Aorta (tissue), 5 donors: Measurements from ENCODE around the gene ELMO1. TPM values are rescaled to one million over a fixed set of nuclear protein-coding genes. Genes with fewer than 3 reads are reported as not detected.

Experiments used
- ATAC-seq: fragments of 200-7000 bp; cut with Tn5 transposase; one replicate; pipeline ENCODE4 v1.9.1; 2022; ENCODE audit warnings: moderate library complexity; ENCODE audit not compliant: low FRiP score
- DNase-seq, 2 donors: peaks; one replicate each; pipeline ENCODE4 v3.0.0-alpha.2; 2020
- H3K27ac ChIP-seq, 2 donors: one replicate each; pipeline ENCODE4 v1.5.1; 2013; ENCODE audit warnings: low read length in 2 of 2, mild to moderate bottlenecking in 2 of 2, moderate library complexity in 2 of 2, control low read depth in 1 of 2, inconsistent platforms in 1 of 2, low read depth in 1 of 2
- H3K27me3 ChIP-seq, 2 donors: one replicate each; pipeline ENCODE4 v1.6.1; 2013; ENCODE audit warnings: control low read depth in 1 of 2, low read length in 1 of 2, mild to moderate bottlenecking in 1 of 2, moderate library complexity in 1 of 2; ENCODE audit not compliant: insufficient read depth in 2 of 2, control insufficient read depth in 1 of 2
- H3K36me3 ChIP-seq, 2 donors: one replicate each; pipeline ENCODE4 v1.6.1; 2013; ENCODE audit warnings: control low read depth in 1 of 2, low read length in 1 of 2, mild to moderate bottlenecking in 1 of 2; ENCODE audit not compliant: insufficient read depth in 2 of 2, control insufficient read depth in 1 of 2
- H3K4me1 ChIP-seq, 2 donors: one replicate each; pipeline ENCODE4 v1.6.1; 2013; ENCODE audit warnings: low read length in 2 of 2, control low read depth in 1 of 2, mild to moderate bottlenecking in 1 of 2, moderate library complexity in 1 of 2; ENCODE audit not compliant: insufficient read depth in 2 of 2, control insufficient read depth in 1 of 2
- H3K4me3 ChIP-seq, 2 donors: one replicate each; pipeline ENCODE4 v1.5.1; 2013; ENCODE audit warnings: low read length in 2 of 2, control low read depth in 1 of 2, mild to moderate bottlenecking in 1 of 2
- H3K9me3 ChIP-seq: one replicate; pipeline ENCODE4 v1.6.1; 2013; ENCODE audit warnings: mild to moderate bottlenecking, low read length; ENCODE audit not compliant: control insufficient read depth
- WGBS, 2 donors: extraction: QIAGEN DNeasy Blood & Tissue Kit; methylation state at CpG; one replicate each; pipeline ENCODE4 v1.1.7; 2013; 5-methylcytosine and 5-hydroxymethylcytosine counted together
- intact Hi-C, 2 donors: fragments of 100-400 bp; cut with DNase I; formaldehyde crosslinking; loops; one replicate each; pipeline versions ENCODE4 v1.14.2 to v1.15.0; 2022
- polyA plus RNA-seq, 2 donors: library from polyadenylated mRNA; stranded (reverse); fragments of 200-250 nt; gene quantifications; one replicate each; pipeline ENCODE4 v1.2.3, GENCODE V29; 2013
- total RNA-seq, 2 donors: library from RNA; stranded (reverse); fragmentation: NEBNext Ultra II Directional; extraction: Animal tissue kit (Norgen Biotek cat#: 25700); gene quantifications; one replicate each; pipeline ENCODE4 v1.2.1, GENCODE V29; 2021
- donor health status: healthy with polysubstance abuse.
- donor health status: Bipolar disorder and iron deficiency.
- donor health status: DM: no; HTN: no; CAD: no.
- donor health status: DM: no; HTN: no; CAD: no.
- donor health status: DM: yes; HTN: yes; CAD: no.

Gene ELMO1
- total and polyA plus RNA-seq, 4 donors = 1.8 to 86.9 (median 24.8) TPM

GRCh38 chr7:37038706-37039105 lies 410.0 kb downstream of the ELMO1 start:
- H3K4me1 ChIP-seq = no peaks in the 10 kb centered on the region
- no peaks in the 10 kb centered on the region for H3K27me3 ChIP-seq
- H3K36me3 ChIP-seq = no peaks in the 10 kb centered on the region
- DNase-seq (no peak), ATAC-seq (no peak)
- peaks cover 3% of the 10 kb centered on the region for H3K9me3 ChIP-seq
- H3K27ac ChIP-seq = no peak overlapping the region
- intact Hi-C loops = loop anchor here in 1 of 2 donors (10.0 kb wide), 2 partner anchors 54 to 76 kb away; no protein-coding TSS in a partner anchor
- H3K4me3 ChIP-seq = no peak overlapping the region

- intact Hi-C loops = loop anchor here in 1 of 2 donors (10.0 kb wide), 2 partner anchors 52 to 78 kb away; no protein-coding TSS in a partner anchor
- H3K36me3 ChIP-seq = no peaks in the 10 kb centered on the region
- no peak overlapping the region for H3K4me3 ChIP-seq
- WGBS, 2 donors = 95 to 96% methylated on average over 5 of the region's 5 CpGs
- peaks cover 3% of the 10 kb centered on the region for H3K9me3 ChIP-seq
- no peaks in the 10 kb centered on the region for H3K4me1 ChIP-seq
- DNase-seq (no peak), ATAC-seq (no peak)
- no peaks in the 10 kb centered on the region for H3K27me3 ChIP-seq
- no peak overlapping the region for H3K27ac ChIP-seq
Observed at GRCh38 chr7:37037286-37037685, 411.4 kb downstream of the ELMO1 start.

GRCh38 chr7:37035631-37036030 lies 413.0 kb downstream of the ELMO1 start:
- peaks cover 3% of the 10 kb centered on the region for H3K9me3 ChIP-seq
- no peak for DNase-seq
- peaks cover 2 to 5% of the 10 kb centered on the region in 2 donors for H3K4me1 ChIP-seq
- no peak for ATAC-seq
- intact Hi-C loops = loop anchor here in 1 of 2 donors (10.0 kb wide), 2 partner anchors 51 to 79 kb away; no protein-coding TSS in a partner anchor
- H3K36me3 ChIP-seq = no peaks in the 10 kb centered on the region
- no peak overlapping the region for H3K27ac ChIP-seq
- no peaks in the 10 kb centered on the region for H3K27me3 ChIP-seq
- no peak overlapping the region for H3K4me3 ChIP-seq

GRCh38 chr7:37033141-37033540 lies 415.5 kb downstream of the ELMO1 start:
- no peak for ATAC-seq
- WGBS, 2 donors = 91 to 95% methylated on average over 8 of the region's 8 CpGs
- no peaks in the 10 kb centered on the region for H3K27me3 ChIP-seq
- H3K9me3 ChIP-seq = peaks cover 3% of the 10 kb centered on the region
- H3K4me1 ChIP-seq = peaks cover 2 to 5% of the 10 kb centered on the region in 2 donors
- DNase-seq = no peak
- peak overlapping the region in 1 of 2 donors; percentile 40 for H3K27ac ChIP-seq
- intact Hi-C loops = loop anchor here in 1 of 2 donors (10.0 kb wide), 2 partner anchors 48 to 82 kb away; no protein-coding TSS in a partner anchor
- H3K4me3 ChIP-seq = no peak overlapping the region
- no peaks in the 10 kb centered on the region for H3K36me3 ChIP-seq

GRCh38 chr7:37032258-37032601 lies 416.4 kb downstream of the ELMO1 start:
- intact Hi-C loops = loop anchor here in 1 of 2 donors (10.0 kb wide), 2 partner anchors 47 to 83 kb away; no protein-coding TSS in a partner anchor
- WGBS, 2 donors = 26 to 44% methylated on average over 4 of the region's 4 CpGs
- Histone ChIP-seq H3K27me3 (no peaks in the 10 kb centered on the region), H3K4me1 (peaks cover 2 to 5% of the 10 kb centered on the region in 2 donors), H3K27ac (peak overlapping the region; percentile 91 to 97), H3K36me3 (no peaks in the 10 kb centered on the region), H3K9me3 (peaks cover under 1% of the 10 kb centered on the region), H3K4me3 (no peak overlapping the region)
- DNase-seq (no peak), ATAC-seq (peak; percentile 57)

- intact Hi-C loops = loop anchor here in 1 of 2 donors (10.0 kb wide), 2 partner anchors 47 to 83 kb away; no protein-coding TSS in a partner anchor
- peaks cover 2 to 5% of the 10 kb centered on the region in 2 donors for H3K4me1 ChIP-seq
- no peaks in the 10 kb centered on the region for H3K9me3 ChIP-seq
- no peak overlapping the region for H3K4me3 ChIP-seq
- H3K27ac ChIP-seq = peak overlapping the region; percentile 96 to 97
- no peaks in the 10 kb centered on the region for H3K36me3 ChIP-seq
- ATAC-seq = peak; percentile 97
- WGBS, 2 donors = 2 to 3% methylated on average over 9 of the region's 9 CpGs
- no peaks in the 10 kb centered on the region for H3K27me3 ChIP-seq
- DNase-seq = peak; percentile 82 to 83
Observed at GRCh38 chr7:37031571-37032257, 416.9 kb downstream of the ELMO1 start.

- intact Hi-C loops = no loop called here
- Histone ChIP-seq H3K4me3 (no peak overlapping the region), H3K36me3 (no peaks in the 10 kb centered on the region), H3K27ac (no peak overlapping the region), H3K9me3 (no peaks in the 10 kb centered on the region), H3K4me1 (peaks cover 2 to 5% of the 10 kb centered on the region in 2 donors), H3K27me3 (no peaks in the 10 kb centered on the region)
- 86 to 87% methylated on average over 5 of the region's 5 CpGs for WGBS, 2 donors
- ATAC-seq (no peak), DNase-seq (no peak)
Observed at GRCh38 chr7:37028909-37029440, 419.7 kb downstream of the ELMO1 start.

- DNase-seq (no peak), ATAC-seq (no peak)
- Histone ChIP-seq H3K27me3 (no peaks in the 10 kb centered on the region), H3K9me3 (no peaks in the 10 kb centered on the region), H3K27ac (no peak overlapping the region), H3K4me3 (no peak overlapping the region), H3K36me3 (no peaks in the 10 kb centered on the region), H3K4me1 (peaks cover 2 to 5% of the 10 kb centered on the region in 2 donors)
- 90 to 91% methylated on average over 6 of the region's 6 CpGs for WGBS, 2 donors
- intact Hi-C loops = no loop called here
Observed at GRCh38 chr7:37027557-37028341, 420.9 kb downstream of the ELMO1 start.
